Pulmonary artery endothelial cell (primary cell): ENCODE measurements around the gene CTIF. TPM values are rescaled to one million over a fixed set of nuclear protein-coding genes. Genes with fewer than 3 reads are reported as not detected.
A peak's percentile ranks its signal among the peaks of the same experiment; 100 is the strongest.

Source experiments
- DNase-seq: peaks from one replicate; pipeline ENCODE4 v3.0.0-alpha.2; 2011; ENCODE audit warnings: low read depth, low spot score
- total RNA-seq: library from RNA; depleted of rRNA; stranded (reverse); fragments of >200 nt; gene quantifications from 2 replicates; pipeline ENCODE4 v1.2.3, GENCODE V29; 2014

CTIF gene
- total RNA-seq, 1 donor from 2014 or later = 15.2 TPM

DNA sequence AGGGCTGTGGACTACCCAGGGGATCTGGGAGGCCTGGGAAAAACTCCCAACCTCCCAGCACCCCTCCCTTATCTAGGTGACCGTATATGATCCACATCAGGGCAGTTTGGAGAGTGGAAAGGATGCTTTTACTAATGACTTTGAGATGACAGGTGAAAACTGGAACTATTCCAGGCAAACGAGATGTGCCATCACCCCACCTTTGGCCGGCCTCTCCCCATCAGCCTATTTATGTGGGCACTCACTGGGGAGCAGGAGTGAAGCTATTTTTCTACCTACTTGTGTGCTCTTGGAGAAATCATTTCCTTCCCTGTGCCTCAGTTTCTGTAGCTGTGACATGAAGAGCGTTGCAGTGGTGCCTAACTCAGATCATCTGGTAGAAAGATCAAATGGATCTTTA is 304.8 kb downstream of the CTIF start:
- DNase-seq = no peak

DNA sequence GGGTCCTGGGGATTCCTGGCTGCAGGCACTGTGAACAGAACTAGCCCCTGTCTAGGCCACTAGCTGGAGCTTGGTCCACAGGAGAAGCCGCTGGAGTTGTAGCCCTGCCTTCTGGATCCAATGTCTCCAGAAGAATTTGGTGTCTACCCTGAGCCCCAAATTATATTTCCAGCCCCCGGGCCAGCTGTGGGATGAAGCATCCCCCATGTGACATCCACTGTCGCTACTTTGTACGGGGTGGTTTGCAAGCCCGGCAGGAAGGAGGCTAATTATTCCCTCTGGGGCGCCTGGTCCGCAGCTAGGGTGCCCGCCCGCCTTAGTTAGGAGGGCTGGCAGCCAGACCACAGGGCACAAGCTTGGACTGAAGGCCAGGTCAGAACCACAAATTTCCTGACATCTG is 305.4 kb downstream of the CTIF start:
- DNase-seq = no peak

DNA sequence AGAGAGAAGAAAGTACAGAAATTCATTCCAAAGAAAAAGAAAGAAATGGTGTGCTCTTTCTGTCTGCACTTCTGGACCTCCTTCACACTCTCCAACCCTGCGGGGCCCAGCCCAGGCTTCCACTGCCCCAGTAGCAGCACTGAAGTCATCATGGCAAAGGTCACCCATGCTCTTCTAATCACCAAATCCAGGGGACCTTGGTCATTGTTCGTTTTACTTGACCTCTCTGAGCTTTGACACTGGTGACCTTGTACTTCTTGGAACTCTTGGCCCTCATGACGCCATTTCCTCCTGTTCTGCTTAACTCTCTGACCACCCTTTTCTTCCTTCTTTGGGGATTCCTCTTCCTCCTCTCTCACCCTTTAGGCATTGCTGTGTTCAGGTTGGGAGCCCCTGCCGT is 306.3 kb downstream of the CTIF start:
- DNase-seq = no peak

DNA sequence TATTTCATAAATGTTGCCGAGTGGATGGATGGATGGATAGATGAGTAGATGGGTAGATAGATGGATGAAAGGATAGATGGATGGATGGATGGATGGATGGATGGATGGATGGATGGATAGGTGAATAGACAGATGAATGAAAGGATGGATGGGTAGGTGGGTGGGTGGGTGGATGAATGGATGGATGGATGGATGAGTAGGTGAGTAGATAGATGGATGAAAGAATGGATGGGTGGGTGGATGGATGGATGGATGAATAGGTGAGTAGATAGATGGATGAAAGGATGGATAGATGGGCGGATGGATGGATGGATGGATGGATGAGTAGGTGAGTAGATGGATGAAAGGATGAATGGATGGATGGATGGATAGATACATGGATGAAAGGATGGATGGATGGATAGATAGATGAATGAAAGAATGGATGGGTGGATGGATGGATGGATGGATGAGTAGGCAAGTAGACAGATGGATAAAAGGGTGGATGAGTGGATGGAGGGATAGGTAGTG is 307.6 kb downstream of the CTIF start:
- DNase-seq = no peak

DNA sequence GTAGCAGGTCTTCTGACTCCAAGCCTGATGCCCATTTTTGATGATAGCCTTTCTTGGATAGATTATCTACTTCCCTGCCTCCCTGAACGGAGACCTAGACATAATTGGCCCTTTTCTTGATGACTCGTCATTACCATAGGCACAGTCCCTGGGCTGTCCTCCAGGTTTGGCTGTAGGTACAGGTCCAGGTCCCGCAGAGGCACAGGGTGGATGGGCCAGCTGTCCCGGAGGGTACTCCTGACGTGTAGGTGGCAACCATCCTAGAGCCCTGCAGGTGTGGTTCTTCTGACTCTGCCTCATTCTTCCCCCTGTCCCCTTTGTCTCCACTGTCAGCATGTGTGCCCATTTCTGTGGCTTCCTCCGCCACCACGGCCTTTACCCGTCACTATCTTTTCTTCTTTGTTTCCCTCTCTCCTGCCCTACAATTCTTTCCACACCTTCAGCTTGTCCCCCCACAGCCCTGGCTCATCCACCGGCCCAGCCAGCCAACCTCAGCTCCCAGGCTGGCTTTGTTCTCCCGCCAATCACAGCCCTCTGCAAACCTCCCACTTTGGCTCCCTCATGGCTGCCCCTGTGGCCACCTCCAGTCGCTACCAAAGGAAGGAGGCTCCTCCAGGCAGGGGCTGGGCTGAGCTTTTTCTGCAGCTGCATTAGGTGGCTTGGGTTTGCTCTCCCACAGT is 309.1 kb downstream of the CTIF start:
- no peak for DNase-seq

DNA sequence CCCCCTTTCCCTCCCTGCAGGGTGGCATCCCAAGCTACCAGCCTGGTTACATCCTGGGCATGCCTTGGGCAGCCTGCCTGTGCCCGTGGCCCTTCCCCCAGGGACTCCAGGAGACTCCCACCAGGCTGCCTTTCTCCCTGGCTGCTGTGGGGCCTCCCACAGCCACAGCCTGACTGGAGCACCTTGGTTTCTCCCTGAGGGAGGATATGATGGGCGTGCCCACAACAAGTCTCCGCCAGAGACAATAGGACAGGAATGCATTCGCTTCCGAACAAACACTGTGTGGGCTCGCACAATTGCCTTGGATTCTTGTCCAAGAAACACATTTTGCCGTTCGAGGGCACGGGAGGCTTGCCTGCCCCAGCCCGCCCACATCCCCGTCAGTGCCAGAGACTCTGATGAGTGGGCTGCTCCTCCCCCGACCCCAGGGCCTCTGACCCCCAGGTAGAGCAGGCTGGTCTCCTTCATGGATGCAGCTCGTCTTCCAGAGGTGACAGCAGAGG is 309.9 kb downstream of the CTIF start:
- DNase-seq = peak; percentile 86

DNA sequence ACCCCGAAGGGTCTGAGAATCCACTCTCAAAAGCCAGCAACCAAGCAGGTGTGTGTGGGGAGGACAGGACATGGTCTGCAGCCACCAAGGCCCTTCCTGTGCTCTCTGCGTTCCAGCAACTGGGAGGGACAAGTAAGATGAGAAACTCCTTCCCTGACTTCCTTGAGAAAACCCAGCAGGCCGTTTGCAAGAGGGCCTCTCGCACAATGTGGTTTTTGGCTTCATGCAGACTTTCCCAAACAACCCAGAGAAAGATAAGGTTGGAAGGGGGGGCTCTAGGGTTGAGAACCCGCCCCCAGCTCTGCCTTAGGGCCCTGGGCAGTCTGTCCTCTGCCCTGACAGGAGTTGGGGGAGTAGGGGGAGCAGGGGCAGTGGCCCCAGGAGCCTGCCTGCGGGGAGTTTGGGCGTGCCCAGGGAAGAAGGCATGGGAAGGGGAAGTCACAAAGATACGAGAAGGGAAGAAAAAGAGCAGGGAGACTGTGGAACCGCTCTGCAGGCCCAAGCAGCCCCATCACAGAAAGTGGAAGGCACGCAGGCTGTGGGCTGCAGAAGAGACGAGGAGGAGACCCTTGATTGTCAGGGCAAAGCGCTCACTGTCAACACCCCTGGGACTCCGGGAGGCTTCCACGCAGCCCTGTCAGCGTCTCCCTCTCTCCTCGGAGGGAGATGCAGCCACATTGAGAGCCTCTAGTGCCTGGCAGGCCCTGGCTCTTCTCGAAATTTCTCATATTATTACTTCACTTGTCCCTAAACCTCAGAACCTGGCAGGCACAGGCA is 312.2 kb downstream of the CTIF start:
- no peak for DNase-seq

DNA sequence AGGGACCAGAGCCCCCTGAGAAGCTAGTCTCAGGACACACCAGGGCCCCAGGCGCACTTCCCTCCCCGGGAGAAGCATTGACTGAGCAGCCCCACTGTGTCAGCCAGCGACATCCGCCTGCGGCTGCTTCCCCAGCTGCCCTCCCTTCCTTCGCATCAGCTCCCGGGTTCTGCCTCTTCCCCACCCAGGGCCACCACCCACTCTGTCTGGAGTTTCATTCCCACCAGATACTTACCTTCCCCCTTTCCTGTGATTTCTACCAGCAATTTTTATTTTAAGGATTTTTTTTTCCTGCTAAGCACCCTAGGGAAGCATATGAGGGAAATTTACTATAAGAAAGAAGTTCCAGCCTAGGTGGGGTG is 312.7 kb downstream of the CTIF start:
- DNase-seq = no peak

DNA sequence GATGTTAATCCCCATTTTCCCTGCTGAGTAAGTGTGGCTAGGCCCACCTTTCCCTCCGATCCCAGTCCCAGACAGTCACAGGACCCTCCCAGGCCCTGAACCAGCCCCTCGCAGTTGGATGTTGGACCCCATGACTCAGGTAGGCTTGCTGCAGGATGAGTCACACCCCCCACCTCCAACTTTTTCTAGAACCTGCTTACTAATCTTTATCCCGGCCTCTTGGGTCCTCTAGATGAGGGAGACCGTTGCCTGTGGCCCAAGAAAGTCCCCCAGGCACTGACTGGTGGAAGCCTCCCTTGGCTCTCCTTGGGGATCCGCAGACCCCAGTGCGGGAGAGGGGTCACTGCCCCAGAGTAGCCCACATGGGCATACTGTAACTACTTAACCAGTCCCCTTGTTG is 313.5 kb downstream of the CTIF start:
- no peak for DNase-seq

DNA sequence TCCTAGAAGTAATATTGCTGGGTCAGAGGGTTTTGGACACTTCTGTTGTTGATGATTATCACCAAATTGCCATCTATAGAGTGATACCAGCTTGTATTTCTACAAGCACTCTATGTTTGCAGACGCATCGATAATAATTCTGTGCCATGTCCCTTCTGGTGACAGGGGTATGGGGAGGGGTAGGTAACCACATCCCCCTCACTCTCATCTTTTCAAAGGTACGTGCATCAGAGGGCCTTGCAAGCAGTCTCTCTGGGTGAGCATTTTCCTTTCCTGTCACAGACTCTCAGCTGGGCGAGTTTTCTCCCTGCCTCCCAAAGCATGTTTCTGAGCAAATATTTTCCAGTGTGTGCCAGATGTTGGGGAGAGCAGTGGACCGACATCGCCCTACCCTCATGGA is 314.0 kb downstream of the CTIF start:
- no peak for DNase-seq

DNA sequence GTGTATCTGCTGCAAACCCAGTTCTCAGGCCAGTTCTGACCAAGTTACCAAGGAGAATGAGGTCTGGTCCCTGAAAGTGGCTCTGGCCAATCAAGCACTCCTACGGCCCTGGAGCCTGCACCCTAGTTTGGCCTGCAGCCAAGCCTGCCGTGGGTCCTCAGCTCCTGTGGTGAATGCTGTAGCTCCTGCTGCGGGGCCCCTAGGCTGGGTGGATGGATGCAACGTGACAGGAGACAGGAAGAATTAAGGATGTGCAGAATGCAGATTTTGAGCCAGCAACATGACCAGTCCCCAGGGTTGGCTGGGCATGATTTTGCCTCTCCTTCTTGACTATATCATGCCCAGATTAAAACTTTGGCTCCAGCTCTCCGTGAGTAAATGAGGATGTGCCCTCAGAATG is 314.8 kb downstream of the CTIF start:
- no peak for DNase-seq

DNA sequence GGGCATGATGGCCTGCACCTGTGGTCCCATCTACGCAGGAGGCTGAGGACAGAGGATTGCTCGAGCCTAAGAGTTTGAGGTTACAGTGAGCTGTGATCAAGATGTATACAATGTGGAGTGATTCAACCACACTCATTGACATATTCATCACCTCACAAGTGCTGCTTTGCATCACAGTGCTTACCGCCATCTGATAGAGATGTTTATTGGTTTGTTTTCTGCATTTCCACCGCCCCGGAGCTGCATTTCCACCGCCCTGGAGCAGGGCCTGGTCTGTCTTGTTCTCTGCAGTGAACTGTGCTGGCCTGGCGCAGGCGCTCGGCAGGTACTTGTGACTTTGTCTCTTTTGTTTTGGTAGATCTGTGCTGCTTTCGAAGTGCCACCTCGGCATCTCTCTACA is 315.9 kb downstream of the CTIF start:
- DNase-seq = no peak

DNA sequence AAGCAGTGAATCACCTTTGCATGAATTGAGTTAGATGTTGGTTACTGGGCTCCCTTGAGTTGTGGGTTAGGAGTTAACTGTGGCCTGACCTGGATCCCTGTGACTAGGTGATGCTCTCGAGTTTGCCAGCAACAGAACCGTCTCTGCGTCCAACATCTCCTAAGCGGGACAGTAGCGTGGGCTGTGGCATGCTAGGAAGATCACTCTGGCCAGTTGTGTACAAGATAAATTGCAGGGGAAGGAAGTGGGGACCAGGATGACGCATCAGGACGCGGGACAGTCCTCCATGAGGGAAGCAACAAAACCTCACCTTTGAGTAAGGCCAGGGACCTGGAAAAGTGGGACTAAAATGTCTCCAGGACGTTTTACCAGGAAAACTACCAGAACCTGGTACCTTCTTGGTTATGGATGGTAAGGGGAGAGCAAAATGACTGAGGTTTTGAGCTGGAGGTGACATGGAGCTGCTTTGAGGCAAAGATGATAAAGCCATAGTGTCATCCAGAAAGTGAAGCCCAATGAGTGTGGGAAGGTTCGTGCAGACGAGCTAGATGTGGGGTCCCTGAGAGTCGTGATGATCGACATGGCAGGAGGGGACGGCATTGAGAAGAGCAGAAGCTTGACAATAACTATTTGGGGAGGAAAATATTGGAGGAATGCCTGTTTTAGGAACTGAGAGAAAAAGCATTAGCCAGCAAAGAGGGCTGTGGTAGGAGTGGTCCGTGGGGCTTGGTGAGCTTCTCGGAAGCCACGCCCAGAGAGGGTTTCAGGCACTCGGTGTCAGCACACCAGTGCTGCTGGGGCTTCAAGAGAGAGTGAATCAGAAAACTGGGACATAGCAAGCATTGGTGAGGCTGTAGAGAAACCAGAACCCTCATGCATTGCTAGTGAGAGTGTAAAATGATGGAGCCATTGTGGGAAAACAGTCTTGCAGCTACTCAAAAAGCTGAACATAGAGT is 316.9 kb downstream of the CTIF start:
- DNase-seq = no peak

DNA sequence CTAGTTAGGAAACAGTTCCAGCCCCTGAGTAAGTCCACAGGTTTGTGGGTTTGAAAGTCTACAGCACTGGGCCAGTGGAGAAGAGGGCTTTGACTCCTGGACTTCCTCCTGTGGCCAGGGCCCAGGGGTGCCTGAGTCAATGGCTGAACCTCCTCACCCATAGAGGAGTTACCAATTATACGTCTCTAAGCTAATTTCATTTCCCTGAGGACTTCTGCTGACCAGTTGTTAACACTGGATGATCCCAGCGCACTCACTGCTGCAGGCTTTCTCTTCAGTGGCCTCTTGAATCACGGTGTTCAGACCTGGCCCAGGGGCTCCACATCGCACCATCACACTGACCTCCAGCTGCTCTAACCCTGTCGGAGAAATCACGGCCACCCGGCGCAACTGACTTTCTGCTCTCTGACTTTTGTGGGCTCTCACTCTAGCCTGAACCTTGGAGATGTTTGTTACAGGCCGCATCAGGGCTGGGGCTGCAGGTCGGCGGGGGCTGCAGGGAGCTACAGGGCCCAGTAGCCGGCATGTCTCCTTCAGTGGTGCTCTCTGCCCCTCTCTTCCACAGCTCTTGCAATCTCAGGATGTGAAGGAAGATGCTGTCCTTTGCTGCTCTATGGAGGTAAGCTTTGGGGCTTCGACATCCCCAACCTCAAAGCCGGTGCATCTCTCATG is 318.3 kb downstream of the CTIF start:
- no peak for DNase-seq

DNA sequence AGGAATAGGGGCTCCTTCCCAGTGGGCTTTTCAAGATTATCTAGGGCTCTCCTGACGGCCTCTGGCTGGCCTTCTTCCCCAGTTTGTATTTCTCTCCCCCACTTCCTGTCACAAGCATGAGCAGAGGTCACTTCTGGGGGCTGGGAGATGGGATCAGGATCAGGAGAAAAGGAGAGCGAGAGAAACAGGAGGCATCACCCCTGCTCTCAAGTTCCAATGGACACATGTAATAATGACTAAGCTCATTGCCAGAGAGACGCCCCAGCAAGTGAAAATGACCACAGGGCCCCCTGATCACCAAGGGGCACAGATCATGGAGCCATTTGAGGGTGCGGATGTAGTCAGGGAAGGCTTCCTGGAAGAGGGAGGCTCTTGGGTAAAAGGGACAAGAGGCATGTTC is 319.8 kb downstream of the CTIF start:
- no peak for DNase-seq

DNA sequence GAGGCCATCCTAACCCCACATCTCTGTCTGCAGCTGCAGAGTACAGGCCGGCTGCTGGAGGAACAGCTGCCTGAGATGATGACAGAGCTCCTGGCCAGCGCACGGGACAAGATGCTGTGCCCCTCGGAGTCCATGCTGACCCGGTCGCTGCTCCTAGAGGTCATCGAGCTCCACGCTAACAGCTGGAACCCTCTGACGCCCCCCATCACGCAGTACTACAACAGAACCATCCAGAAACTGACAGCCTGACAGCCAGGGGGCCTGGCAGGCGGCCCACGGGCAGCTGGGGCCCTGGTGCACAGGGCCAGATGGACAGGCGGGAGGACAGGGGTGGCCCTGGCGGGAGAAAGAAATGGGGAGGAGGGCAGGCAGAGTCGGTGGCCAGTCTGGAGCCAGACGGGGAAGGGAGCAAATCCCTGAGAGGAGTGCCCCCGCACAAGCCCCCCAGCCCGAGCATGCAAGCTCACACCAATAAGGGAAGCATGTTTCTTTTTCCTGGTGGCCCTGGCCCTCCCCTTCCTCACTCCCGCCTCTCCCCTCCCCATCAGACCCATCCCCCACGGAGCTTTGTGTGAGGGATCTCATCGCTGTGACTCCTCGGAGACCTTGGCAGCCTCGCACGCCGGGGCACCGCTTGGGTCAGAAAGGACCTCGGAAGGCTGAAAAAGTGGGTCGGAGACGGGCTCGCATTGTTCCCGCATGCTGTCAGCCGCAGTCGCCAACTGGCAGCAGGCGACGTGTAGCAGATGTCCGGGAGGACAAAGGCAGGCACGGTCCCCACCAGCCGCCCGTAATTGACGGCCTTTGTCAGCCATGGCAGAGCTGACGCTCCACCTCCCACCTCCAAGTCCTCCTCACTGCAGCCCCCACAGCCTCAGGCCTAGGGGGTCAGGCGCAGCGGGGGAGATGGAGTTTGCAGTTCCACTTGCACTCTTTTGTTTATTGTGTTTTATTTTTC is 320.8 kb downstream of the CTIF start:
- DNase-seq = no peak

DNA sequence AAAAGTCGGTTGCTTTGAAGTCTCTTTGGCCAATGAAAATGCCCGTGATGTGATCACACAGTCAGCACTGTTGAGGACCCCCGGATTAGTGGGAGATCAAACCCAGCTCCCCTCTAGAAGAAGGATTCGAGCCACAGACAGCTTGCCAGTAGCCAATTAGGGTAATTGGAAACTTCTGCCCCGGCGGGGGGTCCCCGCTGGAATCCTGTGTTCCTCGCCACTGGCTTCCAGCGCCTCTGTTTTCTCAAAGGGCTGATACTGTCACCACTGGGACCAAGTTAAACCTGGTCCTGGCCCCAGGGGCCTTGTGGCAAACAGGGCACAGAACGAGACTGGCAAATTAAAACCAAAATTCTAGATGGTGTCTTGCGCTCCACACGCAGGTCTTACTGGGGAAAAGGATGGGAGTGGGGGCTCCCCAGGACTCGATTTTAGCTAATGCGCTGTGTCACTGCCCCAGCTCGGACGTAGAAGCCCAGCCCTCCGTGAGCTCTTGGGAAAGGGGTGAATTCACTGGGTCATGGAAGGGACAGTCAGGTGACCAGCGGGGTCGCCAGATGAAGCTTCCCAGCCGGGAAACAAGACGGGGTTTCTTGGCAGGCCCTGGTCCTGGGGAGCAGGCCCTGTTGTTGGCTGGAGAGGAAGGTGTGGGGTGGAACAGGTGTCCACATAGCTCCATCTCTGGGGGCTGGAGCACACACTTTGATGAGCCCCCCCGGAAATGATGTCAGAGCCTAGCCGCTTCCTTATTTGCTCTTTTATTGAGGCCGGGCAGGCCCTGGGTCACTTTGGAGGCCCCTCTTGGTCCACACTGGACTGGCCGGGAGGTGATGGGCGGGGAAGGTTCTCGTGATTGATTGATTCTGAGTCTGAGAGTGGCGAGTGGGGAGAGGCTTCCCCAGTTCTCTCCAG is 321.7 kb downstream of the CTIF start:
- no peak for DNase-seq

DNA sequence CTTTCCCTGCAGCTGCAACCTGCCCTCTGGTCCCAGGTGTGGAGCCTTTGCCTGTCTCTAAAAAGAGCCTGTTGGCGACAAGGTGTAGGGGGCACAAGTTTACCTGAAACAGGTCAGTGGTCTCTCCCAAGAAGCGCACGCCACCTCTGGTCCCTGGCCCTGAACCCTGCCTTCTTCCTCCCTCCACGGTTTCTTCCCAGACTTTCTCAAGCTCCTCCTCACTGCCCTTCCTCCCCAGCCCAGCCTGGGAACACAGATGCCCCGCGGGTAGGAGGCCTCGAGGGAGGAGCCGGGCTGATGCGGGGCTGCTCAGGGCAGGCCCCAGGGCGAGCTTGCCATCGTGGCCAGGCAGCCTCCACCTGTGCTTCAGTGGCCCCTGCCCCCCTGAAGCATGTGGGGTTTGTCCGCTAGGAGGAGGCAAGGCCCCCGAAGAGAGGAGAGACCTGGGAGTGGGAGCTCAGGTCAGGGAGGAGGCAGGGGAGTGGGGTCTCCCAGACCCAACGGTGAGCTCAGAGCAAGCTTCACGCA is 322.4 kb downstream of the CTIF start:
- DNase-seq = no peak

DNA sequence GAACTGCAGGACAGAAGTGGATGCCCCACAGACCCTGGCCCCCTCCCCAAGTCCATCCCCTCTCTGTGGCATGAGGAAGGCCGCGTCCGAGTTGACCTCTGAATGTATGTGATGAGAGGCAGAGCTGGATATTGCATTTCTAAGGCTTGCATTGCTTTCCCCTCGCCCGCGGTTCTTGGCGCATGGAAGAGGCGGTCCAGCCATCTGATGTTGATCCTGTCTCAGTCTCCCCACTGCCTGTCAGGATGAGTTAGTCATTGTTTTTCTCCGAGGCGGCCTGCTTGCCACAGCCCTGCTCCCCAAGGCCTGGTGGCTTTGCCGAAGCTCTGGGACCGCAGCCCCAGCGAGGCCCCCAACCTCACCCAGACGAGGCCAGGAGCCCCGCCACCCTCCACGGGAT is 323.3 kb downstream of the CTIF start:
- DNase-seq = no peak
